ENCODE measurements around the gene RAPGEF5. TPM values are rescaled to one million over a fixed set of nuclear protein-coding genes. Genes with fewer than 3 reads are reported as not detected.

The RAPGEF5 gene
- total and polyA plus RNA-seq, 4 donors, result 7.1 to 54.8 (median 13.0) TPM

DNA sequence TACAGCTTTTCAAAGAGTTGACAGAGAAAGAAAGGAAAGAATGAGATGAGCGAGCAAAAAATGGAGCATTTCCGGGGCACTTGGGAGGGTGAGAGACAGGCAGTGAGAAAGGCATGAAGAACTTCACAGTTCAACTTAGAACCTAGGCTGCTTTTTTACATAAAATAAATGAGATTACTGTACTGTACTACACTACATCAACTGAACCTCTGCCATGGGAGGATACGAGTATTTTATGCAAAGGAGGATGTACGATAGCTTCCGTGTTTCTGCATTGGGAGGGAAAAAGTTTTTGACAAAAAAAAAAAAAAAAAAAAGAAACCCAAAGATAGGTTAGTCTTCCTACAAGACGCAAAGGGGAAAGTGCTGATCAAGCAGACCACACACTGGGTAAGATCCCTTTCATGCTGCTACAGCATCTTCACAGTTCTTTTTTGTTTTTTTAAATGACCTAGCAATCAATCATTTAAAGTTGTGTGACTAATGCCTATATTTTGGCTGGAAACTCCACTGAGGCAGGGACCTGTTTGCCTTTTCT lies 88.0 kb downstream of the RAPGEF5 start (continued):
- no peak for TF ChIP-seq SP1 (IDR thresholded peaks at IDR 0.05)
- TF ChIP-seq, protein P1, sequence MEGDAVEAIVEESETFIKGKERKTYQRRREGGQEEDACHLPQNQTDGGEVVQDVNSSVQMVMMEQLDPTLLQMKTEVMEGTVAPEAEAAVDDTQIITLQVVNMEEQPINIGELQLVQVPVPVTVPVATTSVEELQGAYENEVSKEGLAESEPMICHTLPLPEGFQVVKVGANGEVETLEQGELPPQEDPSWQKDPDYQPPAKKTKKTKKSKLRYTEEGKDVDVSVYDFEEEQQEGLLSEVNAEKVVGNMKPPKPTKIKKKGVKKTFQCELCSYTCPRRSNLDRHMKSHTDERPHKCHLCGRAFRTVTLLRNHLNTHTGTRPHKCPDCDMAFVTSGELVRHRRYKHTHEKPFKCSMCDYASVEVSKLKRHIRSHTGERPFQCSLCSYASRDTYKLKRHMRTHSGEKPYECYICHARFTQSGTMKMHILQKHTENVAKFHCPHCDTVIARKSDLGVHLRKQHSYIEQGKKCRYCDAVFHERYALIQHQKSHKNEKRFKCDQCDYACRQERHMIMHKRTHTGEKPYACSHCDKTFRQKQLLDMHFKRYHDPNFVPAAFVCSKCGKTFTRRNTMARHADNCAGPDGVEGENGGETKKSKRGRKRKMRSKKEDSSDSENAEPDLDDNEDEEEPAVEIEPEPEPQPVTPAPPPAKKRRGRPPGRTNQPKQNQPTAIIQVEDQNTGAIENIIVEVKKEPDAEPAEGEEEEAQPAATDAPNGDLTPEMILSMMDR (IDR thresholded peaks at IDR 0.05; ENCODE audit: low read depth, low read length, missing input control), result no peak
- no peak for TF ChIP-seq EGR1 (IDR thresholded peaks at IDR 0.05; ENCODE audit: low read depth in 2 of 2)

DNA sequence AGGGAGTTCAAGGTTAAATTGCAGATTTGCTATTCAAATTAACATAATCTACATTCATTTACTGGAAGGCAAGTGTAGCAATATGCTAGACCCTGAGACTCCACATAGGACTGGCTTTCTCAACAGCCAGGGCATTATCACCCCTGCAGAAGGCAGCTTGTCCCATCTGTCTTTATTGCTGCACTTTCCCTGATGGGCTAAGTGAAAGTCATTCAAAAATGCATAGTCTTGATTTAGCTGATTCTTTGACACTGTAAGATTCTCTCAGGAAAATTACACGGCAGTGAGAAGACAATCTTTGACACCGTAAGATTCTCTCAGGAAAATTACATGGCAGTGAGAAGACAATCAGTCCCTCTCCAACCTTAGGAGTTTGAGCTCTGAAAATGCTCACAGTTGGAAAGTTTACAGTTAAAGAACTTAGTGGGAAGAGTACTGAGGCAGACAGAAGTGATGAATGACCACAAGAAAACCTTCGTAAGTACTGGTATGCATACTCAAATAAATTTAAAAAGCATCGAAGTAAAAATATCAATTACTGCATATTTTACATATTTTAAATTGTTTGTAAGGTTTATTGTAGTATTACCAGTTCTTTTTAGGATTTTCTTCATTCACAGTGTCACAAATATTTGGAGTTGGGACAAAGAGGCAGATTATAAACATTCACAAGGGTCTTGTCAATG lies 88.9 kb downstream of the RAPGEF5 start:
- TF ChIP-seq HNF4G (IDR thresholded peaks at IDR 0.05), result no peak
- TF ChIP-seq, protein P2, sequence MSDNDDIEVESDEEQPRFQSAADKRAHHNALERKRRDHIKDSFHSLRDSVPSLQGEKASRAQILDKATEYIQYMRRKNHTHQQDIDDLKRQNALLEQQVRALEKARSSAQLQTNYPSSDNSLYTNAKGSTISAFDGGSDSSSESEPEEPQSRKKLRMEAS (IDR thresholded peaks at IDR 0.05), result no peak
- TF ChIP-seq SP1 (IDR thresholded peaks at IDR 0.05), result no peak
- TF ChIP-seq, protein P3, sequence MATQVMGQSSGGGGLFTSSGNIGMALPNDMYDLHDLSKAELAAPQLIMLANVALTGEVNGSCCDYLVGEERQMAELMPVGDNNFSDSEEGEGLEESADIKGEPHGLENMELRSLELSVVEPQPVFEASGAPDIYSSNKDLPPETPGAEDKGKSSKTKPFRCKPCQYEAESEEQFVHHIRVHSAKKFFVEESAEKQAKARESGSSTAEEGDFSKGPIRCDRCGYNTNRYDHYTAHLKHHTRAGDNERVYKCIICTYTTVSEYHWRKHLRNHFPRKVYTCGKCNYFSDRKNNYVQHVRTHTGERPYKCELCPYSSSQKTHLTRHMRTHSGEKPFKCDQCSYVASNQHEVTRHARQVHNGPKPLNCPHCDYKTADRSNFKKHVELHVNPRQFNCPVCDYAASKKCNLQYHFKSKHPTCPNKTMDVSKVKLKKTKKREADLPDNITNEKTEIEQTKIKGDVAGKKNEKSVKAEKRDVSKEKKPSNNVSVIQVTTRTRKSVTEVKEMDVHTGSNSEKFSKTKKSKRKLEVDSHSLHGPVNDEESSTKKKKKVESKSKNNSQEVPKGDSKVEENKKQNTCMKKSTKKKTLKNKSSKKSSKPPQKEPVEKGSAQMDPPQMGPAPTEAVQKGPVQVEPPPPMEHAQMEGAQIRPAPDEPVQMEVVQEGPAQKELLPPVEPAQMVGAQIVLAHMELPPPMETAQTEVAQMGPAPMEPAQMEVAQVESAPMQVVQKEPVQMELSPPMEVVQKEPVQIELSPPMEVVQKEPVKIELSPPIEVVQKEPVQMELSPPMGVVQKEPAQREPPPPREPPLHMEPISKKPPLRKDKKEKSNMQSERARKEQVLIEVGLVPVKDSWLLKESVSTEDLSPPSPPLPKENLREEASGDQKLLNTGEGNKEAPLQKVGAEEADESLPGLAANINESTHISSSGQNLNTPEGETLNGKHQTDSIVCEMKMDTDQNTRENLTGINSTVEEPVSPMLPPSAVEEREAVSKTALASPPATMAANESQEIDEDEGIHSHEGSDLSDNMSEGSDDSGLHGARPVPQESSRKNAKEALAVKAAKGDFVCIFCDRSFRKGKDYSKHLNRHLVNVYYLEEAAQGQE (IDR thresholded peaks at IDR 0.05), result no peak
- TF ChIP-seq, protein P4, sequence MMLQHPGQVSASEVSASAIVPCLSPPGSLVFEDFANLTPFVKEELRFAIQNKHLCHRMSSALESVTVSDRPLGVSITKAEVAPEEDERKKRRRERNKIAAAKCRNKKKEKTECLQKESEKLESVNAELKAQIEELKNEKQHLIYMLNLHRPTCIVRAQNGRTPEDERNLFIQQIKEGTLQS (IDR thresholded peaks at IDR 0.05), result no peak
- no peak for TF ChIP-seq GABPA (IDR thresholded peaks at IDR 0.05 in 1 of 2, conservative IDR thresholded peaks at IDR 0.05 in 1 of 2)
- no peaks in the 10 kb centered on the region for H3K27me3 ChIP-seq (ENCODE audit: control insufficient read depth in 4 of 4, insufficient read depth in 4 of 4, low read length in 3 of 4)
- WGBS, result 87% methylated on average over 4 of the region's 4 CpGs
- H3K36me3 ChIP-seq (ENCODE audit: control insufficient read depth in 4 of 4, insufficient read depth in 3 of 4, low read depth in 1 of 4, low read length in 3 of 4), result peaks cover 0 to 2% (median 0%) of the 10 kb centered on the region in 4 donors
- H3K27ac ChIP-seq (ENCODE audit: low read depth in 1 of 2, low read length in 2 of 2), result no peak overlapping the region
- no peak overlapping the region for H3K4me3 ChIP-seq (ENCODE audit: low read depth in 1 of 3, low read length in 3 of 3)
- no peak for DNase-seq (ENCODE audit: low spot score)
- H3K9me3 ChIP-seq (ENCODE audit: control insufficient read depth in 4 of 4, low read length in 3 of 4), result no peaks in the 10 kb centered on the region
- H3K4me1 ChIP-seq (ENCODE audit: control insufficient read depth in 4 of 4, insufficient read depth in 4 of 4, low read length in 3 of 4), result peaks cover 0 to 6% (median 0%) of the 10 kb centered on the region in 4 donors
- H3K9ac ChIP-seq (ENCODE audit: low read depth in 1 of 2, low read length in 2 of 2), result no peak overlapping the region

DNA sequence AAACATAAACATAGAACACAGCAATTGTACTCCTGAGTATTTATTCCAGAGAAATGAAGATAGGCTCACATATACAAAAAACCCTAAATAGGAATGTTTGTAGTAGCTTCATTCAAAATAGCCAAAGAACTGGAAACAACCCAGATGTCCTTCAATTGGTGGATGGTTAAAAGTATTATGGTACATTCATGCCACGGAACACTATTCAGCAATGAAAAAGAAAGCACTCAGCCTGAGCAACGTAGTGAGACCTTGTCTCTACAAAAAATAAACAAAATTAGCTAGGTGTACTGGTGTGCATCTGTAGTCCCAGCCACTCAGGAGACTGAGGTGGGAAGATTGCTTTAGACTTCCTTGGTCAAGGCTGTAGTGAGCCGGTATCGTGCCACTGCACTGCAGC lies 94.4 kb downstream of the RAPGEF5 start:
- 96% methylated on average over 4 of the region's 4 CpGs for WGBS
- no peak overlapping the region for H3K4me3 ChIP-seq (ENCODE audit: low read depth in 1 of 3, low read length in 3 of 3)
- H3K27ac ChIP-seq (ENCODE audit: low read depth in 1 of 2, low read length in 2 of 2), result no peak overlapping the region
- no peak overlapping the region for H3K9ac ChIP-seq (ENCODE audit: low read depth in 1 of 2, low read length in 2 of 2)
- peaks cover 0 to 2% (median 0%) of the 10 kb centered on the region in 4 donors for H3K36me3 ChIP-seq (ENCODE audit: control insufficient read depth in 4 of 4, insufficient read depth in 3 of 4, low read depth in 1 of 4, low read length in 3 of 4)
- H3K27me3 ChIP-seq (ENCODE audit: control insufficient read depth in 4 of 4, insufficient read depth in 4 of 4, low read length in 3 of 4), result no peaks in the 10 kb centered on the region
- no peak for DNase-seq (ENCODE audit: low spot score)
- TF ChIP-seq TAF1 (conservative IDR thresholded peaks at IDR 0.05), result no peak
- TF ChIP-seq, protein P1 (IDR thresholded peaks at IDR 0.05; ENCODE audit: low read depth, low read length, missing input control), result no peak
- TF ChIP-seq HNF4A (conservative IDR thresholded peaks at IDR 0.05), result no peak
- no peak for TF ChIP-seq EGR1 (IDR thresholded peaks at IDR 0.05; ENCODE audit: low read depth in 2 of 2)
- TF ChIP-seq, protein P3 (IDR thresholded peaks at IDR 0.05), result no peak
- TF ChIP-seq, protein P5, sequence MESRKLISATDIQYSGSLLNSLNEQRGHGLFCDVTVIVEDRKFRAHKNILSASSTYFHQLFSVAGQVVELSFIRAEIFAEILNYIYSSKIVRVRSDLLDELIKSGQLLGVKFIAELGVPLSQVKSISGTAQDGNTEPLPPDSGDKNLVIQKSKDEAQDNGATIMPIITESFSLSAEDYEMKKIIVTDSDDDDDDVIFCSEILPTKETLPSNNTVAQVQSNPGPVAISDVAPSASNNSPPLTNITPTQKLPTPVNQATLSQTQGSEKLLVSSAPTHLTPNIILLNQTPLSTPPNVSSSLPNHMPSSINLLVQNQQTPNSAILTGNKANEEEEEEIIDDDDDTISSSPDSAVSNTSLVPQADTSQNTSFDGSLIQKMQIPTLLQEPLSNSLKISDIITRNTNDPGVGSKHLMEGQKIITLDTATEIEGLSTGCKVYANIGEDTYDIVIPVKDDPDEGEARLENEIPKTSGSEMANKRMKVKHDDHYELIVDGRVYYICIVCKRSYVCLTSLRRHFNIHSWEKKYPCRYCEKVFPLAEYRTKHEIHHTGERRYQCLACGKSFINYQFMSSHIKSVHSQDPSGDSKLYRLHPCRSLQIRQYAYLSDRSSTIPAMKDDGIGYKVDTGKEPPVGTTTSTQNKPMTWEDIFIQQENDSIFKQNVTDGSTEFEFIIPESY (IDR thresholded peaks at IDR 0.05), result no peak
- TF ChIP-seq HNF4G (IDR thresholded peaks at IDR 0.05), result no peak
- TF ChIP-seq SP1 (IDR thresholded peaks at IDR 0.05), result no peak
- TF ChIP-seq FOXA1 (IDR thresholded peaks at IDR 0.05), result no peak
- H3K4me1 ChIP-seq (ENCODE audit: control insufficient read depth in 4 of 4, insufficient read depth in 4 of 4, low read length in 3 of 4), result no peaks in the 10 kb centered on the region
- no peaks in the 10 kb centered on the region for H3K9me3 ChIP-seq (ENCODE audit: control insufficient read depth in 4 of 4, low read length in 3 of 4)
